Measurements from ENCODE around the gene CRYM. TPM values are rescaled to one million over a fixed set of nuclear protein-coding genes. Genes with fewer than 3 reads are reported as not detected.

The CRYM gene
- total RNA-seq, 1 experiment from 2014 or later, result 12.9 TPM

- TF ChIP-seq GABPB1 (CRISPR knock-in tag; IDR thresholded peaks at IDR 0.05) (peak; percentile 21; the same call in 1 of the 2 replicates), ZNF138 (CRISPR knock-in tag; conservative IDR thresholded peaks at IDR 0.05) (no peak), ZNF317 (CRISPR knock-in tag; IDR thresholded peaks at IDR 0.05; ENCODE audit: borderline replicate concordance, low read depth) (no peak), CBFB (CRISPR knock-in tag; IDR thresholded peaks at IDR 0.05; ENCODE audit: low read depth) (0 out of 2 replicates have a peak, but pooled peaks have one; percentile 57), MXD4 (CRISPR knock-in tag; IDR thresholded peaks at IDR 0.05; ENCODE audit: borderline replicate concordance) (no peak), TEAD1 (CRISPR knock-in tag; IDR thresholded peaks at IDR 0.05) (no peak), PRRX2 (CRISPR knock-in tag; IDR thresholded peaks at IDR 0.05) (no peak), JUN (CRISPR knock-in tag; IDR thresholded peaks at IDR 0.05) (no peak), ERG (CRISPR knock-in tag; IDR thresholded peaks at IDR 0.05) (no peak), ZNF396 (CRISPR knock-in tag; IDR thresholded peaks at IDR 0.05; ENCODE audit: borderline replicate concordance) (no peak), SMAD4 (CRISPR knock-in tag; IDR thresholded peaks at IDR 0.05) (no peak), OVOL2 (CRISPR knock-in tag; IDR thresholded peaks at IDR 0.05; ENCODE audit: borderline replicate concordance) (no peak), FOXJ3 (CRISPR knock-in tag; IDR thresholded peaks at IDR 0.05; ENCODE audit: borderline replicate concordance) (no peak), SP1 (CRISPR knock-in tag; conservative IDR thresholded peaks at IDR 0.05) (peak; percentile 90), ESRRA (CRISPR knock-in tag; IDR thresholded peaks at IDR 0.05; ENCODE audit: borderline replicate concordance) (no peak), EMX1 (CRISPR knock-in tag; IDR thresholded peaks at IDR 0.05) (no peak), IRF1 (CRISPR knock-in tag; IDR thresholded peaks at IDR 0.05) (no peak), HMGA2 (CRISPR knock-in tag; IDR thresholded peaks at IDR 0.05) (no peak), NFATC4 (CRISPR knock-in tag; IDR thresholded peaks at IDR 0.05) (no peak), CREM (CRISPR knock-in tag; IDR thresholded peaks at IDR 0.05) (no peak; the same call in 1 of the 2 replicates)
- TF ChIP-seq, protein P1, sequence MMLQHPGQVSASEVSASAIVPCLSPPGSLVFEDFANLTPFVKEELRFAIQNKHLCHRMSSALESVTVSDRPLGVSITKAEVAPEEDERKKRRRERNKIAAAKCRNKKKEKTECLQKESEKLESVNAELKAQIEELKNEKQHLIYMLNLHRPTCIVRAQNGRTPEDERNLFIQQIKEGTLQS (CRISPR knock-in tag; conservative IDR thresholded peaks at IDR 0.05), result no peak
- TF ChIP-seq, protein P2, sequence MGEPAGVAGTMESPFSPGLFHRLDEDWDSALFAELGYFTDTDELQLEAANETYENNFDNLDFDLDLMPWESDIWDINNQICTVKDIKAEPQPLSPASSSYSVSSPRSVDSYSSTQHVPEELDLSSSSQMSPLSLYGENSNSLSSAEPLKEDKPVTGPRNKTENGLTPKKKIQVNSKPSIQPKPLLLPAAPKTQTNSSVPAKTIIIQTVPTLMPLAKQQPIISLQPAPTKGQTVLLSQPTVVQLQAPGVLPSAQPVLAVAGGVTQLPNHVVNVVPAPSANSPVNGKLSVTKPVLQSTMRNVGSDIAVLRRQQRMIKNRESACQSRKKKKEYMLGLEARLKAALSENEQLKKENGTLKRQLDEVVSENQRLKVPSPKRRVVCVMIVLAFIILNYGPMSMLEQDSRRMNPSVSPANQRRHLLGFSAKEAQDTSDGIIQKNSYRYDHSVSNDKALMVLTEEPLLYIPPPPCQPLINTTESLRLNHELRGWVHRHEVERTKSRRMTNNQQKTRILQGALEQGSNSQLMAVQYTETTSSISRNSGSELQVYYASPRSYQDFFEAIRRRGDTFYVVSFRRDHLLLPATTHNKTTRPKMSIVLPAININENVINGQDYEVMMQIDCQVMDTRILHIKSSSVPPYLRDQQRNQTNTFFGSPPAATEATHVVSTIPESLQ (CRISPR knock-in tag; IDR thresholded peaks at IDR 0.05), result no peak
- TF ChIP-seq, protein P3, sequence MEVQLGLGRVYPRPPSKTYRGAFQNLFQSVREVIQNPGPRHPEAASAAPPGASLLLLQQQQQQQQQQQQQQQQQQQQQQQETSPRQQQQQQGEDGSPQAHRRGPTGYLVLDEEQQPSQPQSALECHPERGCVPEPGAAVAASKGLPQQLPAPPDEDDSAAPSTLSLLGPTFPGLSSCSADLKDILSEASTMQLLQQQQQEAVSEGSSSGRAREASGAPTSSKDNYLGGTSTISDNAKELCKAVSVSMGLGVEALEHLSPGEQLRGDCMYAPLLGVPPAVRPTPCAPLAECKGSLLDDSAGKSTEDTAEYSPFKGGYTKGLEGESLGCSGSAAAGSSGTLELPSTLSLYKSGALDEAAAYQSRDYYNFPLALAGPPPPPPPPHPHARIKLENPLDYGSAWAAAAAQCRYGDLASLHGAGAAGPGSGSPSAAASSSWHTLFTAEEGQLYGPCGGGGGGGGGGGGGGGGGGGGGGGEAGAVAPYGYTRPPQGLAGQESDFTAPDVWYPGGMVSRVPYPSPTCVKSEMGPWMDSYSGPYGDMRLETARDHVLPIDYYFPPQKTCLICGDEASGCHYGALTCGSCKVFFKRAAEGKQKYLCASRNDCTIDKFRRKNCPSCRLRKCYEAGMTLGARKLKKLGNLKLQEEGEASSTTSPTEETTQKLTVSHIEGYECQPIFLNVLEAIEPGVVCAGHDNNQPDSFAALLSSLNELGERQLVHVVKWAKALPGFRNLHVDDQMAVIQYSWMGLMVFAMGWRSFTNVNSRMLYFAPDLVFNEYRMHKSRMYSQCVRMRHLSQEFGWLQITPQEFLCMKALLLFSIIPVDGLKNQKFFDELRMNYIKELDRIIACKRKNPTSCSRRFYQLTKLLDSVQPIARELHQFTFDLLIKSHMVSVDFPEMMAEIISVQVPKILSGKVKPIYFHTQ (CRISPR knock-in tag; IDR thresholded peaks at IDR 0.05), result no peak
- TF ChIP-seq, protein P4, sequence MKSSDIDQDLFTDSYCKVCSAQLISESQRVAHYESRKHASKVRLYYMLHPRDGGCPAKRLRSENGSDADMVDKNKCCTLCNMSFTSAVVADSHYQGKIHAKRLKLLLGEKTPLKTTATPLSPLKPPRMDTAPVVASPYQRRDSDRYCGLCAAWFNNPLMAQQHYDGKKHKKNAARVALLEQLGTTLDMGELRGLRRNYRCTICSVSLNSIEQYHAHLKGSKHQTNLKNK (CRISPR knock-in tag; IDR thresholded peaks at IDR 0.05), result no peak
- TF ChIP-seq, protein P5, sequence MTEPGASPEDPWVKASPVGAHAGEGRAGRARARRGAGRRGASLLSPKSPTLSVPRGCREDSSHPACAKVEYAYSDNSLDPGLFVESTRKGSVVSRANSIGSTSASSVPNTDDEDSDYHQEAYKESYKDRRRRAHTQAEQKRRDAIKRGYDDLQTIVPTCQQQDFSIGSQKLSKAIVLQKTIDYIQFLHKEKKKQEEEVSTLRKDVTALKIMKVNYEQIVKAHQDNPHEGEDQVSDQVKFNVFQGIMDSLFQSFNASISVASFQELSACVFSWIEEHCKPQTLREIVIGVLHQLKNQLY (CRISPR knock-in tag; IDR thresholded peaks at IDR 0.05), result no peak
- TF ChIP-seq, protein P6, sequence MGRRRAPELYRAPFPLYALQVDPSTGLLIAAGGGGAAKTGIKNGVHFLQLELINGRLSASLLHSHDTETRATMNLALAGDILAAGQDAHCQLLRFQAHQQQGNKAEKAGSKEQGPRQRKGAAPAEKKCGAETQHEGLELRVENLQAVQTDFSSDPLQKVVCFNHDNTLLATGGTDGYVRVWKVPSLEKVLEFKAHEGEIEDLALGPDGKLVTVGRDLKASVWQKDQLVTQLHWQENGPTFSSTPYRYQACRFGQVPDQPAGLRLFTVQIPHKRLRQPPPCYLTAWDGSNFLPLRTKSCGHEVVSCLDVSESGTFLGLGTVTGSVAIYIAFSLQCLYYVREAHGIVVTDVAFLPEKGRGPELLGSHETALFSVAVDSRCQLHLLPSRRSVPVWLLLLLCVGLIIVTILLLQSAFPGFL (CRISPR knock-in tag; IDR thresholded peaks at IDR 0.05; ENCODE audit: borderline replicate concordance), result no peak
- TF ChIP-seq, protein P7, sequence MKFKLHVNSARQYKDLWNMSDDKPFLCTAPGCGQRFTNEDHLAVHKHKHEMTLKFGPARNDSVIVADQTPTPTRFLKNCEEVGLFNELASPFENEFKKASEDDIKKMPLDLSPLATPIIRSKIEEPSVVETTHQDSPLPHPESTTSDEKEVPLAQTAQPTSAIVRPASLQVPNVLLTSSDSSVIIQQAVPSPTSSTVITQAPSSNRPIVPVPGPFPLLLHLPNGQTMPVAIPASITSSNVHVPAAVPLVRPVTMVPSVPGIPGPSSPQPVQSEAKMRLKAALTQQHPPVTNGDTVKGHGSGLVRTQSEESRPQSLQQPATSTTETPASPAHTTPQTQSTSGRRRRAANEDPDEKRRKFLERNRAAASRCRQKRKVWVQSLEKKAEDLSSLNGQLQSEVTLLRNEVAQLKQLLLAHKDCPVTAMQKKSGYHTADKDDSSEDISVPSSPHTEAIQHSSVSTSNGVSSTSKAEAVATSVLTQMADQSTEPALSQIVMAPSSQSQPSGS (CRISPR knock-in tag; IDR thresholded peaks at IDR 0.05; ENCODE audit: borderline replicate concordance, low read depth), result no peak
These were observed at the start of gene CRYM (continued) for GRCh38 chr16:21277927-21278706.

Measured in WTC11 (cell line).